ENCODE measurements around the gene GRIN3A. TPM values are rescaled to one million over a fixed set of nuclear protein-coding genes. Genes with fewer than 3 reads are reported as not detected.
"Not testable (repeated sequence)": the region's sequence is repeated elsewhere in the genome, so short reads cannot be mapped to it uniquely, and the experiment has no call there.

Gene GRIN3A
- total and polyA plus RNA-seq, 7 donors = under 0.01 to 1.2 (median 0.25) TPM; not detected in 1

DNA sequence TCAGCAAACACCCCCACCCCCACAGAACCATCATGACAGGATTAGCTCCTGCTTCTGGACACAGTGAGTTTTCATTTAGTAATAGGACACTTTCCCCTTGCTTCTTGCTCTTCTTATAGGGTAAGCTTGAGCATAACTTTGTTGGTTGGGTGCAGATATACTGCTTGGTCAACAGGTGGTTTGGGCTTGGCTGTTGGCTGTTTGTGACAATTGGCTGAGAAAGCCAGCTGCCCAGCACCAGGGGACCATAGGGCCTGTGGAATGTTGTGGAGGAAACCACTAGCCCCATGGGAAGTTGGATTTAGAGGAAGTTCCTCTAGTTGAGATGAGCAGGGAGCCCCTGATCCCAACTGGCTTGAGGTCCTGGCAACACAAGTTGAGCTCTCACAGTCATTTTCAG, 174.2 kb downstream of the GRIN3A start:
- Histone ChIP-seq H3K4me3 (no peak overlapping the region), H3K9me3 (no peaks in the 10 kb centered on the region), H3K4me1 (no peaks in the 10 kb centered on the region), H3K27me3 (no peaks in the 10 kb centered on the region), H3K27ac (no peak overlapping the region), H3K36me3 (peaks cover 12 to 91% (median 31%) of the 10 kb centered on the region in 4 donors)
- intact Hi-C loops (cut with DNase I) = no loop called here
- DNase-seq = no peak
- TF ChIP-seq EP300 (IDR thresholded peaks at IDR 0.05) (no peak), POLR2AphosphoS5 (IDR thresholded peaks at IDR 0.05) (no peak), POLR2A (IDR thresholded peaks at IDR 0.05) (no peak)
- TF ChIP-seq, protein P1, sequence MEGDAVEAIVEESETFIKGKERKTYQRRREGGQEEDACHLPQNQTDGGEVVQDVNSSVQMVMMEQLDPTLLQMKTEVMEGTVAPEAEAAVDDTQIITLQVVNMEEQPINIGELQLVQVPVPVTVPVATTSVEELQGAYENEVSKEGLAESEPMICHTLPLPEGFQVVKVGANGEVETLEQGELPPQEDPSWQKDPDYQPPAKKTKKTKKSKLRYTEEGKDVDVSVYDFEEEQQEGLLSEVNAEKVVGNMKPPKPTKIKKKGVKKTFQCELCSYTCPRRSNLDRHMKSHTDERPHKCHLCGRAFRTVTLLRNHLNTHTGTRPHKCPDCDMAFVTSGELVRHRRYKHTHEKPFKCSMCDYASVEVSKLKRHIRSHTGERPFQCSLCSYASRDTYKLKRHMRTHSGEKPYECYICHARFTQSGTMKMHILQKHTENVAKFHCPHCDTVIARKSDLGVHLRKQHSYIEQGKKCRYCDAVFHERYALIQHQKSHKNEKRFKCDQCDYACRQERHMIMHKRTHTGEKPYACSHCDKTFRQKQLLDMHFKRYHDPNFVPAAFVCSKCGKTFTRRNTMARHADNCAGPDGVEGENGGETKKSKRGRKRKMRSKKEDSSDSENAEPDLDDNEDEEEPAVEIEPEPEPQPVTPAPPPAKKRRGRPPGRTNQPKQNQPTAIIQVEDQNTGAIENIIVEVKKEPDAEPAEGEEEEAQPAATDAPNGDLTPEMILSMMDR (IDR thresholded peaks at IDR 0.05) = no peak

DNA sequence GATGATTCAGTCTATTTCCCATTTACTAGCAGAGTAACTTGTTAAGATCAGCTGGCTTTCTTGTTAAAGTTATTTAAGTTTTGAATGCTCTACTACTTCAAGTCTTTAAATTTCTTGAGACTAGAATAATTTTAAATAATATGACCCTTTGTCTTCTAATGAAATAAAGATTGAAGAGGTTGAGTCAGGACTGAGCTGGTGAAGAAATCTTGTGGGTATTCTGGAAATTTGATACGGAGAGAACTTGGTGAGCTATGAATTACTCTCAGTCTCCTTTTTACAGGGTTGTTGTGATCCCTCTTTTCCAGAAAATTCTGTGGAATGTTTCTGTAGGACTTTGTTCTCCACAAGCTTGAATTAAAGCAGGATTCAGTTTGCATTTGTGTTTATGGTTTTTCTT, 175.5 kb downstream of the GRIN3A start:
- intact Hi-C loops (cut with DNase I) = no loop called here
- Histone ChIP-seq H3K27me3 (no peaks in the 10 kb centered on the region), H3K27ac (no peak overlapping the region), H3K36me3 (peaks cover 16 to 95% (median 39%) of the 10 kb centered on the region in 4 donors), H3K9me3 (no peaks in the 10 kb centered on the region), H3K4me3 (no peak overlapping the region), H3K4me1 (no peaks in the 10 kb centered on the region)
- no peak for DNase-seq
- WGBS, 2 donors = 94 to 96% methylated on average over 1 of the region's 1 CpG
- no peak for TF ChIP-seq EP300 (IDR thresholded peaks at IDR 0.05)
- TF ChIP-seq POLR2A (IDR thresholded peaks at IDR 0.05) = no peak
- TF ChIP-seq POLR2AphosphoS5 (IDR thresholded peaks at IDR 0.05) = no peak
- TF ChIP-seq, protein P1 (IDR thresholded peaks at IDR 0.05) = no peak

DNA sequence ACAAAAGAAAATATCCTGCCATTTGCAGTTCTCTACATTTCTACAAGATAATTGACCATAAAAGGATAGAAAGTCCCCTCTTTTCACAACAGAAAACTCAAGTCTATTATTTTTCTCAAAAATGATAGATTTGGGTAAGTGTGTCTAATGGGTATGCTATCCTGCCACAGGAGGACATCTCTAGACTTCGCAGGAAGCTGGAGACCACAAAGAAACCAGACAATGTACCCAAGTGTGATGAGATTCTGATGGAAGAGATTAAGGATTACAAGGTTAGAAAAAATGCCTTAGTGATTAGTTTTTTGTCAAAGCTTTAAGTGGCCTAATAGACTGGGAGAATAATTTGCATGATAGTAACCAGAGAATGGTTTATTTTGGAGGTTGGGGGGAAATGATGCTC, 176.7 kb downstream of the GRIN3A start:
- intact Hi-C loops (cut with DNase I) = no loop called here
- no peak overlapping the region for H3K4me3 ChIP-seq
- TF ChIP-seq, protein P1 (IDR thresholded peaks at IDR 0.05) = no peak
- TF ChIP-seq POLR2AphosphoS5 (IDR thresholded peaks at IDR 0.05) (no peak), EP300 (IDR thresholded peaks at IDR 0.05) (no peak), POLR2A (IDR thresholded peaks at IDR 0.05) (no peak)
- no peaks in the 10 kb centered on the region for H3K4me1 ChIP-seq
- H3K9me3 ChIP-seq = no peaks in the 10 kb centered on the region
- no peak overlapping the region for H3K27ac ChIP-seq
- peaks cover 20 to 97% (median 43%) of the 10 kb centered on the region in 4 donors for H3K36me3 ChIP-seq
- no peaks in the 10 kb centered on the region for H3K27me3 ChIP-seq
- WGBS, 2 donors = 94 to 98% methylated on average over 1 of the region's 1 CpG
- DNase-seq = no peak

DNA sequence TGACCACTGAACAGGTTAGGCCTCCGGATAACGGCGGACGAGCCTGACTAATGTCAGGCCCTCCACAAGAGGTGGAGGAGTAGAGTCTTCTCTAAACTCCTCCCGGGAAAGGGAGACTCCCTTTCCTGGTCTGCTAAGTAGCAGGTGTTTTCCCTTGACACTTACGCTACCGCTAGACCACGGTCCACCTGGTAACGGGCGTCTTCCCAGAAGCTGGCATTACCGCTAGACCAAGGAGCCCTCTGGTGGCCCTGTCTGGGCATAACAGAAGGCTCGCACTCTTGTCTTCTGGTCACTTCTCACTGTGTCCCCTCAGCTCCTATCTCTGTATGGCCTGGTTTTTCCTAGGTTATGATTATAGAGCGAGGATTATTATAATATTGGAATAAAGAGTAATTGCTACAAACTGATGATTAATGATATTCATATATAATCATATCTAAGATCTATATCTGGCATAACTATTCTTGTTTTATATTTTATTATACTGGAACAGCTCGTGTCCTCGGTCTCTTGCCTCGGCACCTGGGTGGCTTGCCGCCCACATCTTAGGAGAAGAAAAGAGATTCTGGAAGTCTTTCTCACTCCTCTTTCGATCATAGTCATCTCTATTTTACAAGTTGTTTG, 188.9 kb downstream of the GRIN3A start:
- WGBS, 2 donors = 86 to 96% methylated on average over 17 of the region's 18 CpGs
- H3K4me3 ChIP-seq; DNase-seq; intact Hi-C loops (cut with DNase I); H3K27ac ChIP-seq; H3K27me3 ChIP-seq; H3K9me3 ChIP-seq; H3K4me1 ChIP-seq: not testable (repeated sequence)
- TF ChIP-seq, protein P1 (IDR thresholded peaks at IDR 0.05) = peak in 1 of 4 experiments; percentile 35
- H3K36me3 ChIP-seq = peaks cover 34 to 99% (median 60%) of the 10 kb centered on the region in 4 donors
